H1 (cell line): Measurements from ENCODE around the gene ACTL10. TPM values are rescaled to one million over a fixed set of nuclear protein-coding genes. Genes with fewer than 3 reads are reported as not detected.

ENCODE experiments used
- polyA plus RNA-seq, 7 experiments: library from polyadenylated mRNA; depleted of rRNA in 3 of 7; stranded (reverse) in 5 of 7; unstranded in 2 of 7; fragments of >200 nt in 5 of 7; fragments of 200-250 nt in 2 of 7; gene quantifications; 1 replicate in 5 of 7; 2 replicates in 1 of 7; 4 replicates in 1 of 7; pipeline versions ENCODE4 v1.2.1 to v1.2.3, GENCODE V29; 2011 to 2013; ENCODE audit warnings: missing spikeins in 2 of 7, mixed read lengths in 2 of 7
- total RNA-seq: library from RNA; stranded (reverse); fragmentation: NEBNext Ultra II Directional; extraction: Animal tissue kit (Norgen Biotek cat#: 25700); gene quantifications from 2 replicates; pipeline ENCODE4 v1.2.1, GENCODE V29; 2021

Gene ACTL10
- total and polyA plus RNA-seq, 2 of the 8 experiments (the other 6 are each of a cell fraction or from before 2014, with no cell fraction given), result 0.26 TPM; not detected in 1

Other genes with a start within 250 kb of the ACTL10 start
- gene SNTA1, start 223.2 kb upstream of the ACTL10 start, total RNA-seq, result 4.5 and 5.5 TPM in 2 replicates
- gene SNTA1, start 223.2 kb upstream of the ACTL10 start, polyA plus RNA-seq (2011; rRNA removed), result 8.0 and 9.0 TPM in 2 replicates
- gene CBFA2T2, start 176.8 kb upstream of the ACTL10 start, total RNA-seq, result 11.0 and 12.9 TPM in 2 replicates
- 11.6 and 17.1 TPM in 2 replicates for gene CBFA2T2, start 176.8 kb upstream of the ACTL10 start, polyA plus RNA-seq (2011; rRNA removed)
- gene C20orf144, start 4.6 kb upstream of the ACTL10 start, total RNA-seq, result 0.23 and 0.24 TPM in 2 replicates
- 0.21 and 0.24 TPM in 2 replicates for gene C20orf144, start 4.6 kb upstream of the ACTL10 start, polyA plus RNA-seq (2011; rRNA removed)
- gene NECAB3, start 7.5 kb downstream of the ACTL10 start, total RNA-seq, result 19.7 and 20.5 TPM in 2 replicates
- 46.2 and 72.6 TPM in 2 replicates for gene NECAB3, start 7.5 kb downstream of the ACTL10 start, polyA plus RNA-seq (2011; rRNA removed)
- 35.3 and 35.8 TPM in 2 replicates for gene E2F1, start 19.4 kb downstream of the ACTL10 start, total RNA-seq
- gene E2F1, start 19.4 kb downstream of the ACTL10 start, polyA plus RNA-seq (2011; rRNA removed), result 33.4 and 56.3 TPM in 2 replicates
- gene PXMP4, start 53.4 kb downstream of the ACTL10 start, total RNA-seq, result 3.3 and 4.1 TPM in 2 replicates
- 3.4 and 5.5 TPM in 2 replicates for gene PXMP4, start 53.4 kb downstream of the ACTL10 start, polyA plus RNA-seq (2011; rRNA removed)
- gene ZNF341, start 65.1 kb downstream of the ACTL10 start, total RNA-seq, result 6.3 and 6.4 TPM in 2 replicates
- gene ZNF341, start 65.1 kb downstream of the ACTL10 start, polyA plus RNA-seq (2011; rRNA removed), result 5.8 and 7.0 TPM in 2 replicates
- 66.3 and 67.8 TPM in 2 replicates for gene CHMP4B, start 144.4 kb downstream of the ACTL10 start, total RNA-seq
- gene CHMP4B, start 144.4 kb downstream of the ACTL10 start, polyA plus RNA-seq (2011; rRNA removed), result 36.6 and 38.6 TPM in 2 replicates